HCEC 1CT (cell line): ENCODE measurements around the gene ALOX5.

Experiments used
- DNase-seq: peaks from one replicate; pipeline ENCODE4 v3.0.0-alpha.2; 2017

The ALOX5 gene

DNA sequence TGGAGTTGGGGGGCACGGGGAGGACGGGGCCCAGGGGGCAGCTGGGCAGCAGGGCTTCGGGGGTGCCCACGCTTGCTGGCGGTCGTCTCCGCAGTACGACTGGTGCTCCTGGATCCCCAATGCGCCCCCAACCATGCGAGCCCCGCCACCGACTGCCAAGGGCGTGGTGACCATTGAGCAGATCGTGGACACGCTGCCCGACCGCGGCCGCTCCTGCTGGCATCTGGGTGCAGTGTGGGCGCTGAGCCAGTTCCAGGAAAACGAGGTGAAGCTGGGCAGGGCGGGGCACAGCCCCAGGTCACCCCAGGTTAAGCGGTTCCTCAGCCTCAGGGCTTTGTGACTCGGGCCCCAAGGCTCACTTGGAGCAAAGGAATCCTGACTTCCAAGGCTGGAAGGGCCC is 70.0 kb downstream of the ALOX5 start:
- no peak for DNase-seq

DNA sequence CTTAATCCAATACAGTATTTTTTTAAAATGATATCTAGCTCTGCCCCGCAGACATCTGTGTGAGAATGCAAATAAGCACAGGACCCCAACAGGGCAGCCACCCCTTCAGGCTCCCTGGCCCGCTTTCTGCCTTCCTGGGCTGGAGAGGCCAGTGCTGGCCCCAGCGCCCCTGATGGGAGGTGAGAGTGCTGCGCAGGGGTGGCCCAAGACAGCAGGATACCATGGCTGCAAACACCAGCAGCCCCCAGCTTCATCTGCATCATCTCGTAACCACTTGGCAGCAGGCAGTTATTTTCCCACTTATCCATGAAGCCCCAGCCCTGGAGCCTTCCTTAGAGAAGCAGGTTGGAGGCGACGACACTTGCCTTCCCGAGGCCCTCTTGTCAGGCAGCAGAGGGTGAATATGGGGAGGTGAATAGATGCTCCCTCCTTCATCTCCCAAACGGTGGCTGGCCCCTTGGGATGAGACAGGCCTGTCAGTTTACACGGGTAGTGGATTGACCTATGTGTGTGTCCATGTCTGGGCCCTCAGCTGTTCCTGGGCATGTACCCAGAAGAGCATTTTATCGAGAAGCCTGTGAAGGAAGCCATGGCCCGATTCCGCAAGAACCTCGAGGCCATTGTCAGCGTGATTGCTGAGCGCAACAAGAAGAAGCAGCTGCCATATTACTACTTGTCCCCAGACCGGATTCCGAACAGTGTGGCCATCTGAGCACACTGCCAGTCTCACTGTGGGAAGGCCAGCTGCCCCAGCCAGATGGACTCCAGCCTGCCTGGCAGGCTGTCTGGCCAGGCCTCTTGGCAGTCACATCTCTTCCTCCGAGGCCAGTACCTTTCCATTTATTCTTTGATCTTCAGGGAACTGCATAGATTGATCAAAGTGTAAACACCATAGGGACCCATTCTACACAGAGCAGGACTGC is 71.2 kb downstream of the ALOX5 start:
- no peak for DNase-seq

DNA sequence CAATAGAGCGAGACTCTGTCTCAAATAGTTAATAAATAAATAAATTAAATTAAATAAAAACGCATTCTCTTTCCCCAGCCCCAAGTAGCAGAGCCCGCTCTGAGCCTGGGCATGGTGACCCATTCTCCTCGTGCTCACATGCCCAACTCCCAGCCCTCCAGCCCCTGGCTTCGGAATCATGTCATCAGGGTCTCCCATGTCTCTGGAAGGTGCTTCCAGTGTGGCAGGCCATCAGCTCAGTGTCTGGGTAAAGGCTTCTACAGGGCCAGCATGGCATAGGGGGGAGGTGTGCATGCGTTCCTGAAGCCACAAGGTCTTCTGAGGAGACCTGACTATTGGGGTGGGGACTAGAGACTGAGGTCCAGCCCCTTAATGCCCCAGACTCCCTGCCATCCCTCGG is 72.8 kb downstream of the ALOX5 start:
- no peak for DNase-seq

- DNase-seq: no peak
These were observed 73.4 kb downstream of the ALOX5 start for GRCh38 chr10:45447416-45447815.

- DNase-seq: no peak
These were observed 76.8 kb downstream of the ALOX5 start for GRCh38 chr10:45450866-45451265.

DNA sequence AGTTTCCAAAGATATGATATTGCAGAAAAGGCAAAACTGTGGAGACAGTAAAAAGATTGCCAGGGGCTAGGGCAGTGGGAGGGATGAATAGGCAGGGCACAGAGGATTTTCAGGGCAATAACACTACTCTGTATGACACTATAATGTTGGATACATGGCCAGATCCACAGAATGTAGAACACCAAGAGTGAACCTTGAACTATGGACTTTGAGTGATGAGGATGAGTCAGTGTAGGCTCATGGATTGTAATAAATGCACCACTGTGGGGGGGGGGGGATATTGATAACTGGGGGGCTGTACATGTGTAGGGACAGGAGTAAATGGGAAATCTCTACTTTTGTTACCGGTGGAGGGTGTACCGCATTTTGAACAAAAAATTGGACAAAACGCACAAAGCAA is 77.4 kb downstream of the ALOX5 start:
- DNase-seq: no peak

GRCh38 chr10:45452268-45452667 is 78.3 kb downstream of the ALOX5 start:
- no peak for DNase-seq

GRCh38 chr10:45452743-45453452 is 78.9 kb downstream of the ALOX5 start:
- no peak for DNase-seq

- no peak for DNase-seq
These were observed 79.7 kb downstream of the ALOX5 start for GRCh38 chr10:45453639-45454255.

DNA sequence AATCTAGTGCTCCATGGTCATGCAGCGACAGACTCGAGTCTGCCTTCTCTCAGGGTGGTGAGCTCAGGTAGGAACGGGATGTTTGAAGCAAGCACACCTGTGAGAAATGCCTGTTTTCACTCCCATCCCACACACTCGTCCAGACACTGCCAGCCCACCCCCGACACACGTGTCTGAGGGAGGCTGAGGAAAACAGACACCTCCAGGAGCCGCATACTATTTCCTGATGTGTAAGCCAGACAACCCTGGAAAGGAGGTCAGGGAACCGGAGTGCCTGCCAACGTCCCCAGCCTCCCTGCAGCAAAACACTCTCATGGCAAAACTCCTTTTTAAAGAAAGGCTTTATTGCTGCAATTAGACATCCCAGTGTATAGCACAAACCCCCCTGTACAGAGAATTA is 80.2 kb downstream of the ALOX5 start:
- no peak for DNase-seq

- no peak for DNase-seq
These were observed 80.8 kb downstream of the ALOX5 start for GRCh38 chr10:45454859-45455258.

GRCh38 chr10:45456233-45456632 is 82.2 kb downstream of the ALOX5 start:
- no peak for DNase-seq

- DNase-seq: no peak
These were observed 82.8 kb downstream of the ALOX5 start for GRCh38 chr10:45456822-45457221.

GRCh38 chr10:45457487-45457886 is 83.5 kb downstream of the ALOX5 start:
- DNase-seq: no peak

GRCh38 chr10:45460235-45460878 is 86.3 kb downstream of the ALOX5 start:
- no peak for DNase-seq

GRCh38 chr10:45461034-45461433 is 87.0 kb downstream of the ALOX5 start:
- DNase-seq: no peak

DNA sequence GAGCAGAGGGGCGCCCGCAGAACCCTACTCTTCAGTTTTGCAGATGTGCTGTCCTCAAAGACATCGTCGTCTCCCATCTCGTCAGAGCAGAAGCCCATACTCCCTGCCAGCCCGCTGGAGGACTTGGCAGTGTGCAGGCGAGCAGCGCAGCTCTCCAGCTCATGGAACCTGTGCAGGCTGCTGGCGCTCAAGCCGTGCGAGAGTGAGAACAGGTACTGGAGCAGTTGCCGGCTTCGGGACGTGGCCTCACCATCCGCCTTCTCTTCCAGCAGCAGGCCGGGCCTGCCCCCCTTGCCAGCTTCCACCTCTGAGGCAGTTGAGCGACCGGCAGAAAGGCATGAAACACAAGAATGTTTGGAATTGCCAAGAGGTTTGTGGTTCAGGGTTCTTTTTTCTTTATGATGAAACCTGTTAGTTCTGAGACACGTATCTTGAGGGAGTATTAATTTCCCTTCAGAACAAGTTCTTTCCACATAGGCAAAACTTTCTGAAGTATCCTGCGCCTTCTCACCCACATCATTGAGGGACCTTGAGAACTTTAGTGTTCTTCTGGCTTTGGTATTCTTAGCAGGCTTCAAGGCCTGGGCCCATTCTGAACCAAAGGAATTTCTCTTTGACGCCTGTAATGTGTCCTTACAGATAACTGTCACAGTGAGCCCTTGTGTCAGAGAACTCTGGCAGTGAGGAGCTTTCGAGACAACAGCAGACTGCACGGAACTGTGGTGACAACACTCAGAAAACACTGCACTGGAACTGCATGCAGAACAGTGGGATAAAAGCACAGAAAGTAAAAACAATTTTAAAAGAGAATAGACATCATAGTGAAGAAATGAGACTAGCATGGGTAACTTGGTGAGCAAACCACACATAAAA is 89.5 kb downstream of the ALOX5 start:
- no peak for DNase-seq

- peak; percentile 61 for DNase-seq
These were observed 91.0 kb downstream of the ALOX5 start for GRCh38 chr10:45464958-45465567.

DNA sequence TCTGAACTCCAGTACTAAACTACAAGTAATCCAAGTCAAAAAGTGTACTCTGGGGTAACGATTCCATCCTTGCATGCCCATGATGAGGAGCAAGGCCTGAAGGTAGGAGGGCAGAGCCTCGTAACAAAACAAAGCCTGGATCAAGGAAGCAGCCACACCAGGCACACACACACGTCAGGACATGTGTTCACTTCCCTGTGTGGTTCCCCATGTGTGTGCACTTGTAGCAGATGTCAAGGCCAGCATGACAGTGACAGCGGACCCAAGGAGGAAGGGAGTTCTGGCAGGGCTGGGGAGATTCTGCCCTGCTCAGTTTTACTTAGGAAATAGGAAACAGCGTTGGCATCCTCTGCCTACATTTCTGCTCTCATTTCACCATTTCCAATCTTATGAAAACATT is 92.8 kb downstream of the ALOX5 start:
- no peak for DNase-seq

- no peak for DNase-seq
These were observed 94.1 kb downstream of the ALOX5 start for GRCh38 chr10:45468079-45468478.

DNA sequence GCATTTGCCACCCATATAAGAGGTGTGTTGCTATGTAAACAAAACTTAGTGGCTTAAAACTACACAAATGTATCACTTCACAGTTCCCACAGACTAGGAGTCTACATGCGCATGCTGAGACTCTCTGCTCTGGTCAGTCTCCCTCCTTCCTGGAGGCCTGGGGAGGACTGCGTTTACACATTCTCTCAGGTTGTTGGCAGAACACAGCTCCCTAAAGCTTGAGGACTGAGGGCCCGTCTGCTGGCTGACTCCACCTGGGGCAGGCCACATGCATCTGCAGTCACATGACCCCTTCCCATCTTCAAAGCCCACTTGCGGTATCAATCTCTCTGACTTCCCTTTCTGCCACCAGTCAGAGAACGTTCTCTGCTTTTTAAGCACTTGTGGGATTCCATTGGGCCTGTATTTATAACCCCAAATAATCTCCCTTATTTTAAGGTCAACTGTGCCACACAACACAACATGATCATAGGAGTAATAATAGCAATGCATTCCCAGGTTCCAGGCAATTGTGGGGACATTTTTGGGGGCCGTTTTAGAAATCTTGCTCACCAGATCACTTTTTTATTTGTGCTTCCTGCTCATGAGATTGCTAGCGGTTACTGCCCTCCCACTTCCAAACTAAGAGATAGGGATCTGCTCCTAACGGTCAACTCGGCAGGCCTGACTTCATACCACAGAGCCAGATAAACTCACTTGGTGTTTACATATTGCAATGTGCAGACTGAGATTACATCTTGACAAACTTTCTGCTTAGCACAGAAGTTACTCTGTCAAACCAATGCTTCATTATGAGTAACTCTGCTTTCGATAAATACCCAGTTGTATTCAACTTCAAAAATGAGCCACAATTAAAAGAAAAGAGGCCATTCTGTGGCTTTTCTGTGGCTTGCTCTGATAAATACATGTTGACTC is 96.3 kb downstream of the ALOX5 start:
- DNase-seq: no peak
